Activated CD8-positive, alpha-beta memory T cell treated with anti-CD3 and anti-CD28 coated beads, Interleukin-2, amount 50 U/mL, for 24 hours (primary cell): Measurements from ENCODE around the gene IFFO2.

Experiments used
- DNase-seq: peaks from one replicate; pipeline ENCODE4 v3.0.0-alpha.2; 2020; ENCODE audit errors: extremely low read depth

IFFO2 gene

DNA sequence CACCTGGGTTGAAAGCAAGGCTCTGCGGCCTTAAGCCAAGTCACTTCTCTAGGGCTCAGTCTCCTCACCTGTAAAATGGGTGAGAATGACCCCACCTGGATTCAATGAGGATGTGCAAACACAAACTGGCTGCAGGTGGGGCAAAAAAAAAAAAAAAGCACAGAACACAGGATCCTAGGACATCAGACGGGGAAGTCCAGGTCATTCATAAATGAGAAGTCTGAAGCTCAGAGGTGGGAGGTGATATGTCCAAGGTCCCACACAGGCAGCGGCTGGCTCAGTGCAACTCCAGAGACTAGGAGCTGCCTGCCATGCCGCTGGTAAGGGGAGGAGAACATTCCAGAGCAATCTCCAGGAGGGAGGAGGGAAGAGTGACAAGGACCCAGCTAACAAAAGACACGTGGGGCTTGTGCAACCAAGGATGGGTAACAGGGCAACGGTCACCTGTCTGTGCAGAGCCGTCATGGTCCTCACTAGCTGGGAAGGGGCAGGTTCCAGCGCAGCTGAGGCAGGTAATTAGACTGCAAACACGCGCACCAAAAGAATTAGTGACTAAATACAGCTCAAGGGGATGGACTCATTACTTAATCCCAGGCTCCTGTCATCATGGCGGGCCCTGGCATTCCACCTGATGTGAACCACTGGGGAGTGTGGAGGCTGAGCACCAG lies 19.5 kb downstream of the IFFO2 start:
- DNase-seq = no peak

DNA sequence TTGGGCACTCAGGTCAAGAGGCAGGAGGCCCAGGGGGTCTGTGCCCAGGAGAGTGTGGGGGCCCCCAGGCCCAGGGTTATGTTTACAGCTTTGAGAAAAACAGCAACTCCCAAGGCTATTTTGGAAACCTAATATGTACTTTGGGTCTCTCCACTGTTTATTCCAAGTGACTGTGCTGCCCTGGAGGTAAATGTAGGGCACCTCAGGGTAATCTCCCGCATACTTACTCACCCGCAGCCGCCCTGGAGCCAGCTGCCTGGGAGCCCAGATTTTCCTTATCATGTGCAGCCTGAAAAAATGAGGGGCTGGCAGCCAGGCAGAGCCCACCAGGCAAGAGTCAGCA lies 20.0 kb downstream of the IFFO2 start:
- no peak for DNase-seq

DNA sequence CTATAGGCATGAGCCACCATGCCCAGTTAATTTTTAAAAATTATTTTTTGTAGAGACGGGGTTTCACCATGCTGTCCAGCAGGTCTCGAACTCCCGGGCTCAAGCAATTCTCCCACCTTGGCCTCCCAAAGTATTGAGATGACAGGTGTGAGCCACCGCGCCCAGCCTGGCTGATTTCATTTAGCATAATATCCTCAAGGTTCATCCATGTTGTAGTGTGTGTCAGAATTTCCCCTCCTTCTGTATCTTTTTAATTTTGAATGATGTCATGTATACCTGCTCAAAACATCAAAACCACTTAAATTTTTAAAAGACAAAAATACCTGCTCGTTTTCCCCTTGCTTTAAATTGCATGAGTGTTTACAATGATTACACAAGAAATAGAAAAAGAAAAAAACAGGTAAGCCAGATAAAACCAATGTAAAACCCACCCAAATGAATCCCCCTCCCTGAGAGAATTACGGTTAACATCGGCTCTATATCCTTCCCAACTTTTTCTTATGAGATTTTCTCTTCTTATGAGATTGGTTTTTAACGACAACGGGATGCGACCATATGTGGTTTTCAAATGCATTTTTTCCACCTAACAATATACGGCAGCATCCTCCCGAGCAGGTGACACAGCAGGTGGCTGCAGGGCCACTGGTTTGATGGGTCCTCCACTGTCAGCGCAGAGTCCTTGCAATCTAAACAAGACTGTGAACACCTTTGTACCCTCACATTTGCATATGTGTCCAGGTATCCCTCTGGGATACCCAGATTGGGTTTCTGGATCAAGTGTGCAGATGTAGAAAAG lies 22.1 kb downstream of the IFFO2 start:
- no peak for DNase-seq

DNA sequence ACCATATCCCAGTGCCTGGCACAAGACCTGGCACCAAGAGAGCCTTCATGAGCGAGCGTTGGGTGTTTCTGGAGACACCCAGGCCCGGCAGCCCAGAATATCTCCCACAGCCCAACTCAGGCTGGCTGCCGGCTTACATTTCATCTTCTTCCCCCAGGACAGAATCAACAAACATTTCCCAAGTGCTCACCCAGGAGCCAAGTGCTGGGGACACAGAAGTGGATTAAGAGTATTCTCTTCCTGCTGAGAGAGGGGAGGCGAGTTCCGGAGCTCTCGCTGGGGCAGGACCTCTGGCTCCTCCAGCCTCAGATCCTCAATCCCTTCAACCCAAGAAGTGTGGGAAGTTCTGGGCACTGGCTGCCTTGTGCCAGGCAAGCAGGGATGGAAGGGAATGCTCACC lies 23.6 kb downstream of the IFFO2 start:
- no peak for DNase-seq

DNA sequence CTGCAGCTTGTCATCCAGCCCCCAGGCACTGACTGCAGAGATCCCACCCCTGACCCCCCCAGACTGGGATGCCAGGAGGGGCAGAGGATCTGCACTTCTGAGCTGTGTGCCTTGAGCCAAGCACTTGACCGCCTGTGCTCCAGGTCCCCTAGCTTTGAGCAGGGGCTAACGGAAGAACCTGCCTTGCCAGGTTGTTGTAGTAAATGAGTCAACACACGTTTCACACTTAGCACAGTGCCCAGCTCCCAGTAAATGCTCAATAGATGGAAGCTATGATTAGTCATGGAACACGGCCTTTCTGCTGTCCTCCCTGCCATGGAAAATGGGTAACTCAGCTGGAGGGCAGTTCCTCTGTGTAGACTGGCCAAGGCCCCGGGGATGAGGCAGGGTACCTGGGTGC lies 24.1 kb downstream of the IFFO2 start:
- no peak for DNase-seq

DNA sequence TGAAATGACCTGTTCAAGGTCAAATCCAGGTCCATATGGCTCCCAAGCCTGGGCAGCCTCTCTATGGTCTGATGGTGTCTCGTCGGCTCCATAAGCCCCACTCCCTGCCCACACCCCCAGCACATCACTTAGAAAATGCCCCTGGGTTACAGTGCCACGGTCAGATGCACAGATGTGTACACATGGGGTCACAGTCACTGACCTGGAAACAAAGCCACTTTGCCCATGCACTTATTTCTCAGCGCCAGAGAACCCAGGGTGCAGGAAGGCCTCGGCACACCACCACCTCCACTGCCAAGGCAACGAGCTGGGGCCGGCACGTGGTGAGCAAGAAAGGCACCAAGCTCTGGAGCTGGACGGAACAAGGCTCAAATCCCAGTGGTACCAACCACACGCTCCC lies 24.7 kb downstream of the IFFO2 start:
- no peak for DNase-seq

DNA sequence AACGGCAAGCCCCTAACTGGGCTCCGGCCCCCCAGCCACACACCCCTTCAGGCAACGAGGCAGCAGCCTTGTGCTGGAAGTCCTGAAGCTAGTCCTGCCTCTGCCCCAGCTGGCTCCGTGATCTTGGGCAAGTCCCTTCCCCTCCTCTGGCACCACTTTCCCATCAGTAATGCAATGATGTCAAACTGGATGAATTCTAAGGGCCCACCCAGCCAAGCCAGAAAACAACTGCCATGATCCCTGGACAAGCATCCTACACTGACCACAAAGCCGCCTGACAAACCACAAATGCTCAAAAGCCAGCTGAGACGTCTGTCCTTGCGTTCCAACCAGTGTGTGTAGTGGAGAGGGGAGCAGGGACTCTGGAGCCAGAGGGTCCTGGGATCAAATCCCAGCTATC lies 26.8 kb downstream of the IFFO2 start:
- DNase-seq = no peak

DNA sequence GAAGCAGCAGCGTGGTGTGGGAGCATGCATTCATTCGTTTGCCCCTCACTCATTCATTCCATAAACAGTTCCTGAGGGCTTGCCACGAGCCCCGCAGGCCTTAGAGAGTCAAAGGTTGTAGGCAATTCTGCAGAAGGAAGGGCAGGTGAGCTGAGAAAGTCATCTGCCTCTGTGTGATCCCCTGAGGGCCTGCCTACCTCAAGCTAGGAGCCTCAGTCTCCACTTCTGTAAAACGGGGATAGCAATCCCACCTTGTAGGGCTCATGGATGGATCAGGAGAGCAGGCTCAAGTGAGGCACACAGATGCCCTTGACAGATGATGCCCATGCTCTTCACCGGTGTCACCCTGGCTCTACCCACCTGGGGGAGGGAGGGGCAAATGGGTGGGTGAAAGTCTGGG lies 27.5 kb downstream of the IFFO2 start:
- no peak for DNase-seq

DNA sequence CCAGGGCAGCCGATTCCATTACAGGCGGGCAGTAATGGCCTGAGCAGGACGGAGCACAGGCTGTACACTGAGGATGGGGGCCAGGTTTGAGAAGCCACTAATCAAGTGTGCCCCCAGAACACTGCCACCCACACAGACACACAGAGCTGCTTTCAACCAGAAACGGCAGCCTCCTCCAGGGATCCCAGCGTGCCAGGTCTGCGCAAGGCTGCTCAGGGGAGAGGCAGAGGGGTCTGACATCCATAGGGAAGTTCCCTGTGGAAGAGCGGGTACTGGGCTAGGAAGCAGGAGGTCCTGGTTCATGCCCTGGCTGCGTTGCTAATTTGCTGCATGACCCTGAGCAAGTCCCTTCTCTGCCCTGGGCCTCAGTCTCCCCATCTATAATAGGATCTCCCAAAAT lies 28.1 kb downstream of the IFFO2 start:
- DNase-seq = no peak

DNA sequence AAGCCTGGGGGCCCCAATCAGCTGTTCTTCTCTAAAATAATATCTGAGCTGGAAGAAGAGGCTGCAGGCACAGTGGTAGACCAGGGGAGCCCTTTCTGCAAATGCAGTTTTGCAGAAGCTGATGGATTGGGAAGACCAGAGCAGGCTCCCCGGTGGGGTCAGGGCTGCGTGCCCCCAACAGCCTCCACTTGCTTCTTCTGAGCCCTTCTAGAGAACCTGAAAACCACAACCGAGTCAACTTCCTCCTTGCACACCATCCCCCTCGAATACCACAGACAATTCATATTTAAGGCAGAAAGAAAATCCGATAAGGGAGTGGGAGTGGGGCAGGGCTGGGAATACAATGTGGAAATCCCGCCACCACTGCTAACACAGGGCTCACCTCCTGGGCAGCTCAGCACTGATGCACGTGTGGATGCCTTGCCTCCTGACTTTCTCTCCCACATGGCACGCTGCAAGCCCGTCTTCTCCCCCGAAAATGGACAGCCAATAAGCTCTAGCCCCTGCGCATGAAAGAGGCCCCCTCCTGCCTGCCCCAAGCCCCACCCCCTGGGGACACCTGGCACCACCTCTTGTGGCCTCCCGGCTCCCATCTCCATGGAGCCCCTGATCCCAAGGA lies 28.7 kb downstream of the IFFO2 start:
- no peak for DNase-seq

DNA sequence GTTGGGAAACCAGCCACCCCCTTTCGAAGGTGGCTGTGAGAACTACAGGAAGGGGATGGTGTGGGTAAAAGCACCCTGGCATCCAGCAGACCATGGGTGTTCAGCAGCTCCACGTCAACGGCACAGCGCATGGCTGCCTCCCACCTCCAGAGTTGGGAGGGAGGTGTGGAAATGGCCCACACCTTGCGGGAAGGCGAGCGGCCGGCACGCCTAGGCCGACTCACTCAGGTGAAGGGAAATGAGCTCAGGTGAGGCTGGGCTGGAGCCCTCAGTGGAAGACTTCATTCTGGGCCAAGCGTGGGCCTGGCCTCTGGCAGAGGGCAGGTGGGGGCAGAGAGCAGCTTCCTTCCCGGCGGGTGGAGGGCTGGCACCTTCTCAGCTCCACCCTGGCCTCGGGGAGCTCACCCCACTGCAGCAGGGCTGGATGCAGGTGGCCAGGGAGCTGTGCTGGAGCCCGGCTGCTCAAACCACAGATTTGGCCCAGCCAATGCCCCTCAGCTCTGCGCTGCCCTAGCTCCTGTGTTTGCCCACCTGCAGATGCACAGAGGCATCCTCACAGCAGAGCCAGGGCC lies 29.3 kb downstream of the IFFO2 start:
- no peak for DNase-seq

DNA sequence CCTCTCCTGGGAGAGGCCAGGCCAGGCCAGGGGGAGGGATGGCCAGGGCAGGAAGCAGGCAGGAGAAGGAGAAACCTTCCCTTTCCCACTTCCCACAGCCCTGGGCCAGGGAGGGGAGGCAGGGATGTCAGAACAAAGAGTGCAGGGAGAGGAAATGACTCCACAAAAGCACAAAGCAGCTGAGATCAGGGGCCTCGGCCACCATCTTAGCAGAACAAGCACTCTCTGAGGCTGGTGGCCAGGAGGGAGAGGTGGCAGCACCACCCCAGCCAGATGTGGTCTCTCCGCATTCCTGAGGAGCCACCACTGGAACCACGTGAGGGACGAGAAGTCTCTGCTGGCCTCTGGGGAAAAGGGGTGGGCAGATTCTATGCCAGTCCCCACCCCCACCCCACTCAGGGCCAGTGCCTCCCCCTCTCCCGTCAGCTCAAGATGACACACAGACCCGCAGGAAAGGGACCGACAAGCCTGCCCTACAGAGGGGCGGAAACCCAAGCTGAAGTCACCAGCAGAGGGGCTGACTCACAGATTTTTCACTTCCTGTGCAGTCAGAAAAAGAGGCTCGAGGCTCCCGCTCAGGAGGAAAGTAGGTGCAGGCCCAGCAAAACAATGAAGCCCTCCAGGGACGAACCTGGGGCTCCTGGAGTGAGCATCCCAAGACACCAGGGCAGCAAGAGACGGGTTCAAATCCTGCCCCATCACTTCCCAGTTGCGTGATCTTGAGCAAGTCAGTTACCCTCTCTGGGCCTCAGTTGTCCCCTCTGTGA lies 30.0 kb downstream of the IFFO2 start:
- DNase-seq = peak; percentile 74

DNA sequence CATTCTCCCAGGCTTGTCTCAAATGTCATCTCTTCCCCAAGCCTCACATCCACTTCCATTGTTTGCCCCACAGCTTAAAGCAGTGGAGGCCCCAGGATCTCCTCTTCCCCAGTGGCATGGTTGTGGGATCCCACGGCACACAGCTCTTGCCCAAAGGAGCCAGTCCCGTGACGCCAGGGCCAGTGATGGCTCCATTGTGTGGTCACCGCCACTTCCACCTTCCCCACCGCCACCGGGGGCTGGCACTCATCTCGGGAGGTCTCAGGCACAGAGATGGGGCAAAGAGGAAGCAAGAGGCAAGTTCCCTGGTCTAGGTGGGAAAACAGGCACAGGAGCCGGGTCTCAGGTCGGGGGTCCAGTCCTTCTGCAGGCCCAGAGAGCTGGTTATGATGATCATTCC lies 31.2 kb downstream of the IFFO2 start:
- DNase-seq = no peak

DNA sequence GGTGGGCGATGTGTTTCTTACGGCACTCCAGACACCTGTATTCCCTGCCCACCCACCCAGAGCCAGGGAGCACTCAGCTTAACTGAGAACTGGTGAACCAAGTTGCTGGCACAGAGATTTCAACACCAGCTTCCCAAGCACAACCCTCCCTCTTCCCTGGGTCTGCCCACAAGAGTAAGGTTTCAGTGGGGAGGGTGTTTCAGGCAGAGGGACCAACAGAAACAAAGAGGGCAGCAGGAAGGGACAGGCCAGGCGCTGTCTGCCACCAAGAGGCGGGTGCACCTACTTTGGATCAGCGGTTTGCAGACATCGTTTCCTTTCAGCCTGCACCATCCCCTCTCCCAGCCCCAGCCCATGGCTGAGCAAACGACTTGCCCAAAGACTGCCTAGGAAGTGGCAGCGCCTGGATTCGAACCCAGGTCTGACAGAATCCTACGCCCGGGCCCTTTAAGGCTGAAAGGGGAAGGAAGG lies 32.2 kb downstream of the IFFO2 start:
- DNase-seq = no peak

DNA sequence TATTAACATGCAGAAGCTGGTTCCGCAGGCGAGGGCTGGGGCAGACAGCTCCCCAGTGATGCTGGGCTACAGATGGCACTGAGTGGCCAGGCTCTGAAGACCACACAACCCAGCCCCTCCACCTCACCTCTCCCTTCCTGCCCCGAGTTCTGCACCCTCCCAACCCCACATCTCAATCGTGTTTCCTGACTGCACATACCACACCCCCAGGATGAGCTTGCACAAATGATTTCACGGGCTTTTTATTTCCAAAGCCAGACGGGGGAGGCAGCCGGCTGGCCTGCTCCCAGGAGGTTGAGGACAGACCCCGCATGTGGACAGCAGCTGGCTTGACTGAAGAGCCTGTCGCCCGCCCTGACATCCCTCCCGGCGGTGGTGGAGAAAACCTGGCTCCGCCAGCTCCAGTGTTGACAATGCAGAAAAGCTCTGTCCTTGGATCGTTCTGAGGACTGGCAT lies 32.7 kb downstream of the IFFO2 start:
- no peak for DNase-seq

DNA sequence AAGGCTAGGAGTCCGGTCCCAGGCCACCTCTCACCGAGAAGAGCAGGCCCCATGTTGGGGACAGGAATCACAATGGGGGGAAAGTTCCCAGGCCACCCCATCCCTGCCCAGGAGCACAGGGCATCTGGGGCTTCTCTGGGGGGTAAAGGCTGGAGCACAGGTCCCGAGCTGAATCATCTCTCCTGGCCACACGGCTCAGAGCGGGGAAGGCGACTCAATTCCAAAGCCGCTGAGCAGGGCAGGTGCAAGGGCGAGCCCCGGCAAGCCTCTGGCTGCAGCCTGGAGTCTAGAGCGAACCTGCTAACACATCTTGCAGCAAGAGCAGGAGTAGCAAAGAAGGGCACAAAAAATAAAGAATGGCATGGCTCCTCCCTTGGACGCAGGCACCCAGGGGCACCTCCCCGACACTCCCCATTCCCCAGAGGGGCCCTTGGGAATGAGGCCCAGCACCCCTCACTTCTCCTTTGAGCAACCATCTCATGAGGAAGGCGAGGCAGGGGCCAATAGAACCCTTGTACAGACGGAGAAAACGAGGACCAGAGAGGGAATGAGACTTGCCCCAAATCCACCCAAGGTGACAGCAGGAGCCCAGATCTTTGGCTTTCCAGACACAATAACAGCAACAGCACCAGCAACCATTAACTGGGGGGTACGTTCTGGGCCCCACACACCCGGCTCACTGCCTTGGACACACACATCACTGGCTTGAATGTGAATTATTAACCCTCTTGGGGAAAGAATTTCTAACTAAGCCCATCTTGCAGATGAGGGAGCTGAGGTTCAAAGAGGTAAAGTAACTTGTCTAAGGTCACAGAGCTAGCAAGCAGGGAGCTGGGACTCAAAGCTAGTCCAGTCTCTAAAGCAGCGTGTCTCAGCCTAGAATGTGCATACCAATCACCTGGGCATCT lies 33.4 kb downstream of the IFFO2 start:
- DNase-seq = no peak

DNA sequence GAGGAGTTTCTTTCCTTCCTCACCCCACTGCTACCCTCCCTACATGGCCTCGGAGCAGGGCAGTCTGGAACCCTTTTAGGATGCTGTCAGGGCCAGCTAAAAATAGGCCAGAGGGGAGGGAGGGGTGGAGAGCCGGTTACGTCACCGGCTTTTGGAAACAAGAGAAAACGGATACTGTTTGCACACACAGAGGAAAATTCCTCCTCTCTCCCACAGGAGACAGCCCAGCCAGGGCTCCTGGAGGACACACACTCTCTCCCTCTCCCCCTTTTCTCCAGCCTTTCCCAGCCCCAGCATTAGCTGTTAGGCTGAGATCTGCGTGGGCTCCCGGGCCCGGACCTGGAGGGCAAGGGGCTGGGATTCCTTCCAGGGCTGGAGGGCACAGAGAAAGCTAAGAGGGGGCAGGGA lies 34.2 kb downstream of the IFFO2 start:
- DNase-seq = no peak

DNA sequence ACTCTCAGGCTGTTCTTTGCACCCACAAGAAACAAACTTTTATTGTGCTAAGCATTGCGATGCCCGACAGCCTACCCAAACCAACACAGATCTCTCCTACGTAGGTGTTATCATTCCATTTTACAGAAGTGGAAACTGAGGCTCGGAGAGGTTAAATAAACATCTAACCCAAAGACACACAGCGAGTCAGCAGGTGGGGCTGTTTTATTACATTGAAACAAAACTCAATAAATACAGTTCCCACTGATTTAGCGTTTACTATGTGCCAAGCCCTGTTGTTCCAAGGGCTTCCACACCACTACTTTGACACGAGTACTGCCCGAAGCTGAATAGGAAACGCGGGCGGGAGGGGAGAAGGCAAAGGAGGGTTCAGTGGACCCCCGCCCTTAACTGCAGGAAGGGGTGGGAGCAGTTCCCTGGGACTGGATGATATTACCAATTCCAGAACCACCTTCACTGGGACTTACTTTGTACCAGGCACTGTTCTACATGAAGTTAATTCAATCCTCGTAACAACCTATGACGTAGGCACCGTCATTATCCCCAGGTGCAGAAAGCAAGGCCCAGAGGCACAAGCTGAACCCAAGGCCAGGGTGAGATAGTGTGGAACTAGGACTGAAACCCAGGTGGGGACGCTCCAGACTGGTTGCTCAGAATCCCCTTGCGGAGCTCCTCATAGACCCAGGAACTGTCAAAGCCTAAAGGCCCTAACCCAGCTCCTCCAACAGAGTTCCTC lies 34.8 kb downstream of the IFFO2 start:
- no peak for DNase-seq

DNA sequence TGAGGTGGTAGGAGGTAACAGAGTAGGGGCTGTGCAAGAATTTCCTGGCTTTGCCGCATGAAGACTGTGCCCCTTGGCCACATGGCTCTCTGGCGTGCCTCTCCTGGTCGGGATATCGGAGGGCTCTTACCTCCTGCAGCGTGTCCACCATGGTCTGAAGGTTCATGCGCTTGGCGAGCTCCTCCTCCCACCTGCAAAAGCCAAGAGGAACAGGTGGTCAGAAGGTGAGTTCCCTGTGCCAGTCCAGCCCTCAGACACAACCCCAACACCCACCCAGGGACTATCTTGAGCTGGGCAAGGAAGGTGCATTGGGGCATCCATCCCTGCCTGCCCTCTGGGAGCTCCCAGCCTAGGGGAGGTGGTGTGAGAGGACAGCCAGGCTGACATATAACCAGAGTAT lies 35.5 kb downstream of the IFFO2 start:
- DNase-seq = no peak

DNA sequence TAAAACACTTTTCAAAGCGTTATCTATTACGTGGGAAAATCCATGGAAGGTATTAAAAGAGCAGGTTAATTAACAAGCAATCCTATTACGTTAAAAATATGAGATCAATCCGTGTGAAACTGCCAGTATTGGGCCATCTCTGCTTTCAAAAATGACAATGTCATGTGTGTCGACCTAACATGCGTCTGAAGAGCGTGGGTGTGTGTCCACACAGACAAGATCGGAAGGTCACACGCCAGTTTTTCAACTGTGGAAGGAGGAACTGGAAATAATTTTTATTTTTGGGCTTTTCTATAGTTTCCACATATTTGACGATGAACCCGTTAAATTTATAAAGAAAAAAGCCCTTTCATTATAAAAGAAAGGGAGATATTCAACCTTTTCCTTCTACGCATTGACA lies 36.5 kb downstream of the IFFO2 start:
- DNase-seq = no peak
